COR-L47 (cell line): ENCODE measurements around the gene CRYGA.
A peak's percentile ranks its signal among the peaks of the same experiment; 100 is the strongest.
"Not testable (repeated sequence)": the region's sequence is repeated elsewhere in the genome, so short reads cannot be mapped to it uniquely, and the experiment has no call there.

Experiments
- DNase-seq: peaks from one replicate; lab custom pipeline; 2025; lab: John Stamatoyannopoulos, UW

The CRYGA gene

GRCh38 chr2:208164951-208165755 lies 1.8 kb upstream of the CRYGA start:
- DNase-seq: no peak

GRCh38 chr2:208156439-208156838 lies 7.0 kb downstream of the CRYGA start:
- DNase-seq: no peak

GRCh38 chr2:208153156-208153555 lies 10.2 kb downstream of the CRYGA start:
- DNase-seq: no peak

GRCh38 chr2:208150956-208151355 lies 12.4 kb downstream of the CRYGA start:
- no peak for DNase-seq

- DNase-seq: no peak
Observed at GRCh38 chr2:208150094-208150493, 13.3 kb downstream of the CRYGA start.

- DNase-seq: no peak
Observed at GRCh38 chr2:208148803-208149202, 14.6 kb downstream of the CRYGA start.

- no peak for DNase-seq
Observed at GRCh38 chr2:208147759-208148158, 15.6 kb downstream of the CRYGA start.

- no peak for DNase-seq
Observed at GRCh38 chr2:208147008-208147407, 16.4 kb downstream of the CRYGA start.

GRCh38 chr2:208146006-208146405 lies 17.4 kb downstream of the CRYGA start, which contains the start of gene CRYGB:
Gene CRYGB, minus strand, starts transcription at chr2:208146158. Its CDS starts 38 bp downstream, at chr2:208146120.
- no peak for DNase-seq

GRCh38 chr2:208142925-208143799 lies 20.2 kb downstream of the CRYGA start:
- peak; percentile 80 for DNase-seq

GRCh38 chr2:208142240-208142924 lies 21.0 kb downstream of the CRYGA start:
- DNase-seq: peak; percentile 97

- no peak for DNase-seq
Observed at GRCh38 chr2:208139447-208139846, 23.9 kb downstream of the CRYGA start.

GRCh38 chr2:208138334-208138733 lies 25.1 kb downstream of the CRYGA start:
- DNase-seq: not testable (repeated sequence)

- no peak for DNase-seq
Observed at GRCh38 chr2:208136716-208137094, 26.7 kb downstream of the CRYGA start.

- no peak for DNase-seq
Observed at GRCh38 chr2:208135794-208136715, 27.3 kb downstream of the CRYGA start.

GRCh38 chr2:208134928-208135586 lies 28.3 kb downstream of the CRYGA start:
- DNase-seq: no peak

- DNase-seq: no peak
Observed at GRCh38 chr2:208130712-208131110, 32.7 kb downstream of the CRYGA start.

- no peak for DNase-seq
Observed at GRCh38 chr2:208129744-208130711, 33.4 kb downstream of the CRYGA start, which contains the start of gene CRYGC. Gene CRYGC, minus strand, starts transcription at chr2:208129828. Its CDS starts 36 bp downstream, at chr2:208129792.

GRCh38 chr2:208128136-208128535 lies 35.3 kb downstream of the CRYGA start:
- no peak for DNase-seq
